HCT116 (cell line): Measurements from ENCODE around the gene C2. TPM values are rescaled to one million over a fixed set of nuclear protein-coding genes. Genes with fewer than 3 reads are reported as not detected.

ENCODE experiments used
- ATAC-seq: fragments of 200-7000 bp; cut with Tn5 transposase; 2 replicates; pipeline ENCODE4 v1.9.1; 2020; ENCODE audit warnings: mild to moderate bottlenecking, moderate library complexity
- BruUV-seq: library from RNA; stranded (reverse); fragments of 400-500 nt; replicated peaks from 2 replicates; lab custom pipeline; 2021; lab: Mats Ljungman, UMichigan
- CTCF ChIA-PET: fragments of 300-600 bp; sonication (Branson Sonifier 250); formaldehyde crosslinking; loops from one replicate; lab custom pipeline; 2021; ENCODE audit warnings: antibody characterized with exemption; lab: Charles Lee
- POLR2A ChIA-PET: fragments of 300-600, 350-600 bp; sonication (Branson Sonifier 250); formaldehyde crosslinking; loops from one replicate; lab custom pipeline; 2021; ENCODE audit warnings: antibody characterized with exemption; lab: Charles Lee
- RAD21 ChIA-PET, 2 experiments: fragments of 300-600 bp; sonication (Branson Sonifier 250); formaldehyde crosslinking; loops; one replicate each; lab custom pipeline; 2023; ENCODE audit warnings: low total read pairs in 2 of 2; ENCODE audit not compliant: uncharacterized antibody in 2 of 2, unreplicated experiment in 2 of 2, low non-redundant PET in 1 of 2; lab: Charles Lee
- DNase-seq: peaks from one replicate; pipeline ENCODE4 v3.0.0-alpha.2; 2010; ENCODE audit warnings: low read depth, low spot score
- H2AFZ ChIP-seq: fragments of 200-600 bp; shearing (Covaris generic), sonication (generic); 2 replicates; pipeline ENCODE4 v1.6.1; 2017; ENCODE audit warnings: low read depth, mixed run types, mixed read lengths, antibody characterized with exemption, low read length; ENCODE audit not compliant: poor library complexity, severe bottlenecking
- H3K27ac ChIP-seq: 2 replicates; pipeline ENCODE4 v1.5.1; 2012; ENCODE audit warnings: low read depth, low read length
- H3K27me3 ChIP-seq: fragments of 200-600 bp; sonication (generic); 2 replicates; pipeline ENCODE4 v1.6.1; 2016; ENCODE audit warnings: mixed run types, low read length, mixed read lengths; ENCODE audit not compliant: insufficient read depth
- H3K36me3 ChIP-seq, 2 experiments: fragments of 200-500 bp in 1 of 2; fragments of 200-600 bp in 1 of 2; sonication (Bioruptor generic) in 1 of 2; sonication (generic) in 1 of 2; 2 replicates each; pipeline versions ENCODE4 v1.5.1 to v1.6.1; 2014 to 2016; ENCODE audit warnings: low read length in 2 of 2, inconsistent platforms in 1 of 2, mixed read lengths in 1 of 2, mixed run types in 1 of 2; ENCODE audit not compliant: insufficient read depth in 2 of 2, control insufficient read depth in 1 of 2
- H3K4me1 ChIP-seq, 2 experiments: fragments of 200-600 bp in 1 of 2; sonication (generic) in 1 of 2; 2 replicates each; pipeline versions ENCODE4 v1.5.1 to v1.6.1; 2012 to 2017; ENCODE audit warnings: low read length in 2 of 2, inconsistent platforms in 1 of 2, mild to moderate bottlenecking in 1 of 2, mixed read lengths in 1 of 2, mixed run types in 1 of 2, moderate library complexity in 1 of 2; ENCODE audit not compliant: insufficient read depth in 2 of 2, control insufficient read depth in 1 of 2
- H3K4me2 ChIP-seq: fragments of 200-600 bp; sonication (generic); 2 replicates; pipeline ENCODE4 v1.6.1; 2017; ENCODE audit warnings: mixed run types, low read length, mixed read lengths
- H3K4me3 ChIP-seq, 2 experiments: fragments of 200-600 bp in 1 of 2; sonication (generic) in 1 of 2; replicated peaks in 1 of 2; 2 replicates each; pipeline ENCODE4 v1.5.1; 2011 to 2016; ENCODE audit warnings: low read length in 2 of 2, control low read depth in 1 of 2, low read depth in 1 of 2, mild to moderate bottlenecking in 1 of 2, mixed read lengths in 1 of 2, mixed run types in 1 of 2
- H3K79me2 ChIP-seq: fragments of 200-600 bp; sonication (generic); 2 replicates; pipeline ENCODE4 v1.6.1; 2017; ENCODE audit warnings: mild to moderate bottlenecking, mixed run types, low read length, moderate library complexity, mixed read lengths; ENCODE audit not compliant: insufficient read depth
- H3K9ac ChIP-seq: fragments of 200-600 bp; sonication (generic); 2 replicates; pipeline ENCODE4 v1.6.1; 2016; ENCODE audit warnings: low read length, mixed read lengths
- H3K9me2 ChIP-seq: fragments of 200-600 bp; sonication (generic), shearing (Covaris generic); 2 replicates; pipeline ENCODE4 v1.6.1; 2017; ENCODE audit warnings: mixed run types, mild to moderate bottlenecking, moderate library complexity; ENCODE audit not compliant: insufficient read depth
- H3K9me3 ChIP-seq, 2 experiments: fragments of 200-500 bp in 1 of 2; fragments of 200-600 bp in 1 of 2; sonication (Bioruptor generic) in 1 of 2; sonication (generic) in 1 of 2; 2 replicates each; pipeline ENCODE4 v1.6.1; 2014 to 2017; ENCODE audit warnings: low read length in 2 of 2, mixed read lengths in 2 of 2, inconsistent platforms in 1 of 2, low read depth in 1 of 2, mild to moderate bottlenecking in 1 of 2, mixed run types in 1 of 2, moderate library complexity in 1 of 2; ENCODE audit not compliant: control insufficient read depth in 1 of 2, insufficient read depth in 1 of 2
- H4K20me1 ChIP-seq: fragments of 200-600 bp; sonication (generic), shearing (Covaris generic); 2 replicates; pipeline ENCODE4 v1.6.1; 2017; ENCODE audit warnings: mixed run types, mild to moderate bottlenecking, moderate library complexity; ENCODE audit not compliant: insufficient read depth
- CBX3 ChIP-seq: IDR thresholded peaks from 2 replicates; pipeline ENCODE4 v1.6.1; 2012; ENCODE audit warnings: low read depth
- CEBPB ChIP-seq: IDR thresholded peaks from 2 replicates; pipeline ENCODE4 v1.6.1; 2012; ENCODE audit warnings: low read depth
- EGR1 ChIP-seq: IDR thresholded peaks from 2 replicates; pipeline ENCODE4 v1.6.1; 2012; ENCODE audit warnings: low read depth
- ELF1 ChIP-seq: IDR thresholded peaks from 2 replicates; pipeline ENCODE4 v1.6.1; 2012; ENCODE audit warnings: low read depth, borderline replicate concordance
- EZH2 ChIP-seq: fragments of 200-600 bp; sonication (generic); IDR thresholded peaks from 2 replicates; pipeline ENCODE4 v1.6.1; 2017; ENCODE audit warnings: antibody characterized with exemption, mixed run types
- EZH2phosphoT487 ChIP-seq: fragments of 200-600 bp; IDR thresholded peaks from 2 replicates; pipeline ENCODE4 v1.6.1; 2018; ENCODE audit warnings: antibody characterized with exemption, borderline replicate concordance
- FOSL1 ChIP-seq: IDR thresholded peaks from 2 replicates; pipeline ENCODE4 v1.6.1; 2012; ENCODE audit warnings: low read depth
- MAX ChIP-seq: IDR thresholded peaks from 2 replicates; pipeline ENCODE4 v1.6.1; 2012
- POLR2A ChIP-seq: IDR thresholded peaks from 2 replicates; pipeline ENCODE4 v1.7.0; 2011; ENCODE audit warnings: borderline replicate concordance; ENCODE audit not compliant: insufficient read depth, insufficient read length; ENCODE audit errors: extremely low read depth
- POLR2AphosphoS5 ChIP-seq: IDR thresholded peaks from 2 replicates; pipeline ENCODE4 v1.6.1; 2011; ENCODE audit warnings: mild to moderate bottlenecking, low read depth, low read length, moderate library complexity
- RAD21 ChIP-seq: IDR thresholded peaks from 2 replicates; pipeline ENCODE4 v1.6.1; 2012; ENCODE audit warnings: low read depth, mild to moderate bottlenecking
- REST ChIP-seq: IDR thresholded peaks from 2 replicates; pipeline ENCODE4 v1.6.1; 2012; ENCODE audit warnings: low read depth
- SP1 ChIP-seq: IDR thresholded peaks from 2 replicates; pipeline ENCODE4 v1.6.1; 2012; ENCODE audit warnings: low read depth
- SRF ChIP-seq: IDR thresholded peaks from 2 replicates; pipeline ENCODE4 v1.6.1; 2012; ENCODE audit warnings: low read depth
- TCF7L2 ChIP-seq: IDR thresholded peaks from 2 replicates; pipeline ENCODE4 v1.7.0; 2011; ENCODE audit warnings: borderline replicate concordance, inconsistent platforms; ENCODE audit not compliant: insufficient read depth, insufficient read length; ENCODE audit errors: extremely low read depth
- YY1 ChIP-seq: IDR thresholded peaks from 2 replicates; pipeline ENCODE4 v1.6.1; 2011; ENCODE audit warnings: low read length, low read depth, moderate library complexity, mild to moderate bottlenecking; ENCODE audit not compliant: insufficient replicate concordance; ENCODE audit errors: extremely low read depth
- ZBTB33 ChIP-seq: IDR thresholded peaks from 2 replicates; pipeline ENCODE4 v1.6.1; 2011; ENCODE audit warnings: mild to moderate bottlenecking, low read length, moderate library complexity; ENCODE audit not compliant: insufficient replicate concordance; ENCODE audit errors: extremely low read depth
- ZFX ChIP-seq: fragments of 450-650 bp; IDR thresholded peaks from 2 replicates; pipeline ENCODE4 v1.6.1; 2017
- intact Hi-C: fragments of 100-400 bp; cut with micrococcal nuclease; formaldehyde crosslinking; loops from 2 replicates; pipeline ENCODE4 v1.10.0; 2022
- total RNA-seq: library from RNA; stranded (reverse); gene quantifications from one replicate; pipeline ENCODE4 v1.2.1, GENCODE V29; 2021; ENCODE audit not compliant: unreplicated experiment

The C2 gene
- total RNA-seq, 1 experiment from 2014 or later = 3.1 TPM

- no peak overlapping the region for H3K27ac ChIP-seq
- H3K36me3 ChIP-seq = no peaks in the 10 kb centered on the region
- H2AFZ ChIP-seq = no peak overlapping the region
- intact Hi-C loops = no loop called here
- no peak for TF ChIP-seq EZH2phosphoT487
- TF ChIP-seq SP1 = no peak
- no peak for TF ChIP-seq EZH2
- TF ChIP-seq ZFX = no peak
- TF ChIP-seq TCF7L2 = no peak
- no peak for TF ChIP-seq YY1
- TF ChIP-seq SRF = no peak
- no peak for TF ChIP-seq EGR1
- TF ChIP-seq POLR2AphosphoS5 = no peak
- no peak for TF ChIP-seq FOSL1
- no peak for TF ChIP-seq CEBPB
- TF ChIP-seq POLR2A = no peak
- no peak for TF ChIP-seq ELF1
- no peak for TF ChIP-seq RAD21
- no peak for TF ChIP-seq ZBTB33
- no peak for TF ChIP-seq MAX
- no peak for TF ChIP-seq CBX3
- TF ChIP-seq REST = no peak
- TF ChIP-seq, all 23 proteins: peak for 0
- peaks cover 0 to 5% of the 10 kb centered on the region in 2 experiments; a peak in 2 of 4 replicates for H3K4me1 ChIP-seq
- ATAC-seq = no peak
- no peaks in the 10 kb centered on the region for H3K79me2 ChIP-seq
- no peak overlapping the region for H3K4me3 ChIP-seq
- H4K20me1 ChIP-seq = no peaks in the 10 kb centered on the region
- no peak overlapping the region for H3K9ac ChIP-seq
- ChIA-PET POLR2A (no interaction called here), RAD21 (interaction anchor here in 1 of 2 experiments (0.7 kb wide), 1 partner anchor 11 kb away, joined by 3 read pairs; no protein-coding TSS in a partner anchor), CTCF (no interaction called here)
- no peaks in the 10 kb centered on the region for H3K27me3 ChIP-seq
- H3K9me2 ChIP-seq = no peaks in the 10 kb centered on the region
- no TSS peak for BruUV-seq
- no peaks in the 10 kb centered on the region; a peak in 1 of 4 replicates for H3K9me3 ChIP-seq
- H3K4me2 ChIP-seq = no peak overlapping the region
- no peak for DNase-seq
Measured at GRCh38 chr6:31919624-31920303, 7.8 kb upstream of the C2 start.
